IMR-90 (cell line): ENCODE measurements around the gene MBD3L2. TPM values are rescaled to one million over a fixed set of nuclear protein-coding genes. Genes with fewer than 3 reads are reported as not detected.
"Not testable (repeated sequence)": the region's sequence is repeated elsewhere in the genome, so short reads cannot be mapped to it uniquely, and the experiment has no call there.

Source experiments
- ATAC-seq: fragments of 200-7000 bp; cut with Tn5 transposase; 2 replicates; pipeline ENCODE4 v1.9.1; 2020; ENCODE audit warnings: low read depth, mild to moderate bottlenecking, moderate library complexity
- BruUV-seq: library from RNA; stranded (reverse); fragments of 400-500 nt; replicated peaks from 2 replicates; lab custom pipeline; 2021; lab: Mats Ljungman, UMichigan
- CTCF ChIA-PET: fragments of 300-600 bp; formaldehyde crosslinking; extraction: SDS; loops from one replicate; lab custom pipeline; 2021; ENCODE audit warnings: antibody characterized with exemption; lab: Yijun Ruan, JAX
- POLR2A ChIA-PET: fragments of 300-600 bp; sonication (Branson Sonifier 250); formaldehyde crosslinking; loops from one replicate; lab custom pipeline; 2022; ENCODE audit warnings: antibody characterized with exemption; ENCODE audit not compliant: unreplicated experiment; lab: Charles Lee
- DNase-seq: peaks from one replicate; pipeline ENCODE4 v3.0.0; 2013
- H2AFZ ChIP-seq: replicated peaks from 2 replicates; pipeline ENCODE3; 2013; ENCODE audit warnings: low read length, mild to moderate bottlenecking; ENCODE audit not compliant: poor library complexity
- H2AK5ac ChIP-seq: 2 replicates; pipeline ENCODE4 v1.6.1; 2013; ENCODE audit warnings: low read depth, low read length, inconsistent platforms
- H2AK9ac ChIP-seq: replicated peaks from 2 replicates; pipeline ENCODE3; 2013; ENCODE audit warnings: mild to moderate bottlenecking, low read depth, low read length, moderate library complexity; ENCODE audit not compliant: poor library complexity
- H2BK120ac ChIP-seq: 2 replicates; pipeline ENCODE4 v1.6.1; 2013; ENCODE audit warnings: low read depth, low read length, inconsistent platforms
- H2BK15ac ChIP-seq: 3 replicates; pipeline ENCODE4 v1.6.1; 2013; ENCODE audit warnings: low read depth, low read length, inconsistent platforms
- H2BK20ac ChIP-seq: 2 replicates; pipeline ENCODE4 v1.6.1; 2013; ENCODE audit warnings: low read depth, mild to moderate bottlenecking, inconsistent platforms, low read length, moderate library complexity
- H2BK5ac ChIP-seq: 2 replicates; pipeline ENCODE4 v1.6.1; 2013; ENCODE audit warnings: mild to moderate bottlenecking, low read depth, low read length, inconsistent platforms; ENCODE audit not compliant: poor library complexity, severe bottlenecking
- H3K14ac ChIP-seq: replicated peaks from 2 replicates; pipeline ENCODE4 v1.6.1; 2013; ENCODE audit warnings: low read depth, low read length, inconsistent platforms
- H3K18ac ChIP-seq: 2 replicates; pipeline ENCODE4 v1.6.1; 2013; ENCODE audit warnings: low read depth, low read length, control low read depth
- H3K23ac ChIP-seq: 2 replicates; pipeline ENCODE4 v1.6.1; 2013; ENCODE audit warnings: low read depth, low read length, inconsistent platforms
- H3K27ac ChIP-seq: 2 replicates; pipeline ENCODE4 v1.5.1; 2013; ENCODE audit warnings: mild to moderate bottlenecking, control low read depth, low read length; ENCODE audit not compliant: insufficient read depth
- H3K27me3 ChIP-seq: 2 replicates; pipeline ENCODE4 v1.6.1; 2013; ENCODE audit warnings: low read length; ENCODE audit not compliant: control insufficient read depth, insufficient read depth
- H3K36me3 ChIP-seq: 2 replicates; pipeline ENCODE4 v1.6.1; 2013; ENCODE audit warnings: low read length, mixed read lengths; ENCODE audit not compliant: control insufficient read depth, insufficient read depth
- H3K4ac ChIP-seq: 2 replicates; pipeline ENCODE4 v1.6.1; 2013; ENCODE audit warnings: low read depth, low read length, inconsistent platforms
- H3K4me1 ChIP-seq: 2 replicates; pipeline ENCODE4 v1.6.1; 2013; ENCODE audit warnings: low read length, mixed read lengths; ENCODE audit not compliant: control insufficient read depth, insufficient read depth
- H3K4me2 ChIP-seq: 2 replicates; pipeline ENCODE4 v1.6.1; 2013; ENCODE audit warnings: low read depth, mild to moderate bottlenecking, control low read depth, low read length, moderate library complexity
- H3K4me3 ChIP-seq: 2 replicates; pipeline ENCODE4 v1.5.1; 2013; ENCODE audit warnings: low read depth, mild to moderate bottlenecking, control low read depth, low read length, moderate library complexity; ENCODE audit not compliant: insufficient read depth
- H3K56ac ChIP-seq: 2 replicates; pipeline ENCODE4 v1.6.1; 2013; ENCODE audit warnings: low read length, inconsistent platforms; ENCODE audit not compliant: insufficient read depth; ENCODE audit errors: extremely low read depth
- H3K79me1 ChIP-seq, 2 experiments: 2 replicates each; pipeline ENCODE4 v1.6.1; 2013; ENCODE audit warnings: low read length in 2 of 2, inconsistent platforms in 1 of 2, low read depth in 1 of 2
- H3K9ac ChIP-seq: 2 replicates; pipeline ENCODE4 v1.6.1; 2013; ENCODE audit warnings: low read depth, low read length, control low read depth
- H3K9me1 ChIP-seq: 2 replicates; pipeline ENCODE4 v1.6.1; 2013; ENCODE audit warnings: low read length, inconsistent platforms; ENCODE audit not compliant: insufficient read depth
- H3K9me3 ChIP-seq: 2 replicates; pipeline ENCODE4 v1.6.1; 2013; ENCODE audit warnings: low read length; ENCODE audit not compliant: control insufficient read depth, insufficient read depth
- H4K20me1 ChIP-seq: 2 replicates; pipeline ENCODE4 v1.6.1; 2013; ENCODE audit warnings: low read length, inconsistent platforms; ENCODE audit not compliant: insufficient read depth
- H4K5ac ChIP-seq: 2 replicates; pipeline ENCODE4 v1.6.1; 2013; ENCODE audit warnings: mild to moderate bottlenecking, low read depth, low read length, control low read depth
- H4K8ac ChIP-seq, 2 experiments: 2 replicates each; pipeline ENCODE4 v1.6.1; 2013; ENCODE audit warnings: low read depth in 2 of 2, low read length in 2 of 2, control low read depth in 1 of 2, inconsistent platforms in 1 of 2
- H4K91ac ChIP-seq: 2 replicates; pipeline ENCODE4 v1.6.1; 2013; ENCODE audit warnings: low read depth, low read length, inconsistent platforms; ENCODE audit not compliant: insufficient read depth
- WGBS, 2 experiments: methylation state at CpG; one replicate each; pipeline versions ENCODE4 v1.1.5 to v1.1.7; 2013; ENCODE audit warnings: missing lambda C conversion rate in 2 of 2; ENCODE audit not compliant: insufficient read length in 1 of 2; ENCODE audit errors: extremely low coverage in 2 of 2; 5-methylcytosine and 5-hydroxymethylcytosine counted together
- dilution Hi-C: fragments of 300-500 bp; cut with HindIII; formaldehyde crosslinking; loops from one replicate; pipeline ENCODE4 v1.14.3; 2018; ENCODE audit warnings: low sequenced_read_pairs; ENCODE audit not compliant: unreplicated experiment
- in situ Hi-C: fragments of 300-500 bp; cut with MboI; formaldehyde crosslinking; loops from 3 replicates; pipeline ENCODE4 v1.14.3; 2019; ENCODE audit warnings: low sequenced_read_pairs, inconsistent platforms, mixed read lengths
- intact Hi-C: fragments of 100-400 bp; cut with micrococcal nuclease; formaldehyde crosslinking; loops from 2 replicates; pipeline ENCODE4 v1.10.0; 2022
- polyA plus RNA-seq, 3 experiments: library from polyadenylated mRNA; depleted of rRNA; stranded (reverse); fragments of >200 nt; gene quantifications; 2 replicates each; pipeline ENCODE4 v1.2.3, GENCODE V29; 2012; ENCODE audit warnings: low replicate concordance in 1 of 3
- total RNA-seq: library from RNA; depleted of rRNA; stranded (reverse); fragments of >200 nt; gene quantifications from 2 replicates; pipeline ENCODE4 v1.2.3, GENCODE V29; 2012

The MBD3L2 gene
- total and polyA plus RNA-seq, 2 of the 4 experiments (the other 2 are of a cell fraction) = not detected

- H3K4me1 ChIP-seq, CTCF ChIA-PET, H2BK20ac ChIP-seq, POLR2A ChIA-PET, H3K14ac ChIP-seq, in situ Hi-C loops, H4K20me1 ChIP-seq, BruUV-seq, H3K79me1 ChIP-seq, H3K9ac ChIP-seq, H2BK5ac ChIP-seq, H4K5ac ChIP-seq, H3K4me2 ChIP-seq, H2AFZ ChIP-seq, intact Hi-C loops, H3K23ac ChIP-seq, H3K4ac ChIP-seq, H3K27me3 ChIP-seq, dilution Hi-C loops, H3K56ac ChIP-seq, H2BK120ac ChIP-seq, H4K8ac ChIP-seq, H2BK15ac ChIP-seq, H3K9me3 ChIP-seq, H2AK5ac ChIP-seq, H3K18ac ChIP-seq, H2AK9ac ChIP-seq, H3K36me3 ChIP-seq, DNase-seq, H3K27ac ChIP-seq, H3K9me1 ChIP-seq, H3K4me3 ChIP-seq, H4K91ac ChIP-seq, ATAC-seq: not testable (repeated sequence)
- WGBS, 2 experiments = no CpG with 5 or more reads among the region's 6 CpGs
Measured at GRCh38 chr19:7021331-7021730, 27.8 kb upstream of the MBD3L2 start, which contains the start of gene MBD3L2B. Gene MBD3L2B, minus strand, starts transcription at chr19:7021431. Its CDS starts 34 bp downstream, at chr19:7021397.

- H4K8ac ChIP-seq, H2BK5ac ChIP-seq, H3K18ac ChIP-seq, H3K79me1 ChIP-seq, H3K9me3 ChIP-seq, in situ Hi-C loops, dilution Hi-C loops, H3K4me3 ChIP-seq, H3K9ac ChIP-seq, H2BK15ac ChIP-seq, H3K27ac ChIP-seq, H4K5ac ChIP-seq, DNase-seq, H4K20me1 ChIP-seq, H2AK5ac ChIP-seq, ATAC-seq, H2AK9ac ChIP-seq, CTCF ChIA-PET, H3K56ac ChIP-seq, H2AFZ ChIP-seq, H2BK120ac ChIP-seq, H3K4me2 ChIP-seq, H3K36me3 ChIP-seq, H2BK20ac ChIP-seq, H3K23ac ChIP-seq, intact Hi-C loops, H3K4ac ChIP-seq, H4K91ac ChIP-seq, BruUV-seq, H3K4me1 ChIP-seq, POLR2A ChIA-PET, H3K14ac ChIP-seq, H3K27me3 ChIP-seq, H3K9me1 ChIP-seq: not testable (repeated sequence)
- WGBS, 2 experiments = no CpG with 5 or more reads among the region's 1 CpG
Measured at GRCh38 chr19:7028790-7029189, 20.3 kb upstream of the MBD3L2 start.
